ENCODE results near the gene PPARG. TPM values are rescaled to one million over a fixed set of nuclear protein-coding genes. Genes with fewer than 3 reads are reported as not detected.

Gene PPARG
- total and polyA plus RNA-seq, 2 of the 13 experiments (the other 11 are each of a cell fraction or from before 2014, with no cell fraction given) = 13.9 to 58.3 TPM

- no peak for FAIRE-seq
- Histone ChIP-seq H3K36me3 (replicated peaks in 1 of 2; ENCODE audit: control insufficient read depth in 1 of 2, insufficient read depth in 2 of 2, low read length in 2 of 2) (no peaks in the 10 kb centered on the region), H3K9ac (ENCODE audit: insufficient read depth, low read depth, low read length) (no peak overlapping the region), H3K27me3 (ENCODE audit: control insufficient read depth in 1 of 2, insufficient read depth in 2 of 2, low read length in 2 of 2) (no peaks in the 10 kb centered on the region), H4K20me1 (ENCODE audit: insufficient read depth, low read length) (no peaks in the 10 kb centered on the region), H3K27ac (ENCODE audit: extremely low read length, insufficient read depth, low read length) (no peak overlapping the region), H3K4me1 (ENCODE audit: insufficient read depth, low read length) (peaks cover 74% of the 10 kb centered on the region), H3K79me2 (ENCODE audit: insufficient read depth, low read length) (no peaks in the 10 kb centered on the region), H3K4me3 (replicated peaks in 1 of 3; ENCODE audit: insufficient read depth in 1 of 3, low read depth in 2 of 3, low read length in 3 of 3) (no peak overlapping the region), H3K9me3 (ENCODE audit: low read length) (no peaks in the 10 kb centered on the region), H2AFZ (ENCODE audit: low read length) (no peak overlapping the region), H3K4me2 (ENCODE audit: low read depth, low read length) (no peak overlapping the region)
- ChIA-PET POLR2A (no interaction called here), CTCF (ENCODE audit: low intra/inter-chr PET ratio, low total read pairs) (no interaction called here)
- intact Hi-C loops (cut with micrococcal nuclease; ENCODE audit: unreplicated experiment) = no loop called here
- WGBS (ENCODE audit: low lambda C conversion rate) = 99% methylated on average over 7 of the region's 7 CpGs
- in situ Hi-C loops (cut with HindIII; ENCODE audit: extremely low pct_ligation_motif_present, low pct_unique_long_range_greater_than_20kb) = no loop called here
- BruUV-seq (replicated peaks) = no TSS peak
- TF ChIP-seq HMGA1 (CRISPR knock-in tag; conservative IDR thresholded peaks at IDR 0.05) (no peak), ZNF841 (CRISPR knock-in tag; IDR thresholded peaks at IDR 0.05; ENCODE audit: borderline replicate concordance) (no peak), KDM4B (CRISPR knock-in tag; IDR thresholded peaks at IDR 0.05) (no peak)
- no peak for ATAC-seq
- DNase-seq (ENCODE audit: low spot score) = no peak
Measured at GRCh38 chr3:12461097-12461649, 172.3 kb downstream of the PPARG start.

DNA sequence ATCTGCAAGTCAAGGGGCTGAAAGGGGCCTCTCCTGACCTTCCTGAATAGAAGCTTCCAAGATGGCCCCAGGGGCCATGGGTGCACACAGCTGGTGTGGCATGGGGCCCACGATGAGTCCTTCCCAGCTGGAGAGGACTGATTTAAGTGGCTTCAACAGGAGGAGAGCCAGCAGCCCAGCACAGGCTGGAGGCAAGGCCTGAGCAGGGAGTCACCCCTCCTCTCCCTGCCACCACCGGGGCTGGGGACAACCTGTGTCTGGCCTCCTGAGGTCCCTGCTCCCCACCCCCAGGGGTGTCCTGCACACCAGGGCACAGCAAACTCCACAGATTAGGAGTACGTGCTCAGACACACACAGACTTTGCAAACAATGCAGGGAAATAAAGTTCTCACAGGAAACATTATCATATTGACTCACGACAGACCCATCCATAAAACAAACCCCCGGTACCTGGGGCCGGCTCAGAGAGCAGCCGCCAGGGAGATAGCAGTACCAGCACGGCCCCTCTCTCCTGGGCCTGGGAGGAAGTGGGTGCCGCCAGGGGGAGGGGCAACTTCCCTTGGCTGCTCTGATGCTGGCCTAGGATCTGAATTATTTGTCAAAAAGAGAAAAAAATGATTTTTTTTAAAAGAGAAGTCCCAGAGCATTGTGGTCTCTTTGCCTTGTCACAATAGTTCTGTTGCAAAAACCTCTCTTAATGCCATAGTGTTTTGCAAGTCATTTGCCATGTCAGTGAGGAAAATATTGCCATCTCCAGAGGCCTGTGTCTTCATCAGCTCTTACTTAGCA is 173.5 kb downstream of the PPARG start:
- POLR2A ChIA-PET = interaction anchor here (1.2 kb wide), 1 partner anchor 10 kb away, joined by 3 read pairs; no protein-coding TSS in a partner anchor
- intact Hi-C loops (cut with micrococcal nuclease; ENCODE audit: unreplicated experiment) = no loop called here
- Histone ChIP-seq H2AFZ (ENCODE audit: low read length) (no peak overlapping the region), H3K27me3 (ENCODE audit: control insufficient read depth in 1 of 2, insufficient read depth in 2 of 2, low read length in 2 of 2) (no peaks in the 10 kb centered on the region), H3K79me2 (ENCODE audit: insufficient read depth, low read length) (no peaks in the 10 kb centered on the region), H3K9me3 (ENCODE audit: low read length) (no peaks in the 10 kb centered on the region), H3K4me3 (replicated peaks in 1 of 3; ENCODE audit: insufficient read depth in 1 of 3, low read depth in 2 of 3, low read length in 3 of 3) (no peak overlapping the region), H3K9ac (ENCODE audit: insufficient read depth, low read depth, low read length) (no peak overlapping the region), H3K27ac (ENCODE audit: extremely low read length, insufficient read depth, low read length) (peak overlapping the region; percentile 61), H3K36me3 (replicated peaks in 1 of 2; ENCODE audit: control insufficient read depth in 1 of 2, insufficient read depth in 2 of 2, low read length in 2 of 2) (no peaks in the 10 kb centered on the region), H3K4me2 (ENCODE audit: low read depth, low read length) (peak overlapping the region; percentile 48), H4K20me1 (ENCODE audit: insufficient read depth, low read length) (no peaks in the 10 kb centered on the region), H3K4me1 (ENCODE audit: insufficient read depth, low read length) (peaks cover 63% of the 10 kb centered on the region)
- WGBS (ENCODE audit: low lambda C conversion rate) = 11% methylated on average over 4 of the region's 9 CpGs
- CTCF ChIA-PET (ENCODE audit: low intra/inter-chr PET ratio, low total read pairs) = no interaction called here
- BruUV-seq (replicated peaks) = no TSS peak
- in situ Hi-C loops (cut with HindIII; ENCODE audit: extremely low pct_ligation_motif_present, low pct_unique_long_range_greater_than_20kb) = no loop called here
- ATAC-seq (peak; percentile 88), DNase-seq (ENCODE audit: low spot score) (peak; percentile 57), FAIRE-seq (no peak)
- TF ChIP-seq ZMYM3 (CRISPR knock-in tag; IDR thresholded peaks at IDR 0.05) (peak; percentile 80), ZBTB7A (CRISPR knock-in tag; IDR thresholded peaks at IDR 0.05) (peak; percentile 48; the same call in 1 of the 2 replicates), HNRNPL (IDR thresholded peaks at IDR 0.05; ENCODE audit: low read depth, low read length) (0 out of 2 replicates have a peak, but pooled peaks have one; percentile 46), SKIL (CRISPR knock-in tag; IDR thresholded peaks at IDR 0.05; ENCODE audit: borderline replicate concordance) (peak; percentile 80), ZNF768 (CRISPR knock-in tag; IDR thresholded peaks at IDR 0.05) (0 out of 2 replicates have a peak, but pooled peaks have one; percentile 51), YEATS4 (CRISPR knock-in tag; IDR thresholded peaks at IDR 0.05; ENCODE audit: borderline replicate concordance) (0 out of 2 replicates have a peak, but pooled peaks have one; percentile 22), MYC (CRISPR knock-in tag; IDR thresholded peaks at IDR 0.05; ENCODE audit: borderline replicate concordance) (peak; percentile 31; the same call in 1 of the 2 replicates), POLR2A (IDR thresholded peaks at IDR 0.05; ENCODE audit: insufficient read depth in 1 of 2, low read depth in 2 of 2, low read length in 2 of 2) (peak in 1 of 2 experiments; percentile 44; a peak in 1 of 4 replicates), ATF5 (CRISPR knock-in tag; IDR thresholded peaks at IDR 0.05; ENCODE audit: low read depth) (no peak), ZNF383 (CRISPR knock-in tag; IDR thresholded peaks at IDR 0.05; ENCODE audit: borderline replicate concordance) (no peak), MED1 (CRISPR knock-in tag; IDR thresholded peaks at IDR 0.05) (peak; percentile 99), MAX (IDR thresholded peaks at IDR 0.05) (peak; percentile 56)

All from HepG2 (cell line).